AG04449 (cell line): ENCODE data around the gene IFNA6.
"Not testable (repeated sequence)": the region's sequence is repeated elsewhere in the genome, so short reads cannot be mapped to it uniquely, and the experiment has no call there.

Source experiments
- CTCF ChIA-PET: fragments of 350-600 bp; formaldehyde crosslinking; extraction: SDS; loops from one replicate; lab custom pipeline; 2021; ENCODE audit warnings: antibody characterized with exemption; lab: Yijun Ruan, JAX
- POLR2A ChIA-PET: fragments of 400-600, 350-600 bp; formaldehyde crosslinking; extraction: SDS; loops from one replicate; lab custom pipeline; 2020; ENCODE audit warnings: antibody characterized with exemption, inconsistent platforms; lab: Yijun Ruan, JAX
- DNase-seq: peaks from one replicate; pipeline ENCODE4 v3.0.0-alpha.2; 2010; ENCODE audit warnings: low read depth, low spot score
- H3K4me3 ChIP-seq: 2 replicates; pipeline ENCODE4 v1.5.1; 2011; ENCODE audit warnings: low read depth, mild to moderate bottlenecking, control low read depth, low read length
- CTCF ChIP-seq: IDR thresholded peaks from one replicate; pipeline ENCODE4 v1.5.1; 2011; ENCODE audit warnings: mild to moderate bottlenecking, moderate library complexity, low read length, control low read depth, inconsistent platforms; ENCODE audit not compliant: insufficient read depth; ENCODE audit errors: missing control alignments

The IFNA6 gene

GRCh38 chr9:21385131-21385670, 34.5 kb upstream of the IFNA6 start, which contains the start of gene IFNA2:
Gene IFNA2 (minus strand): TSS chr9:21385398. CDS start chr9:21385329, 69 bp downstream.
- CTCF ChIA-PET = interaction anchor here (1.3 kb wide), 1 partner anchor 11 kb away, joined by 5 read pairs; no protein-coding TSS in a partner anchor
- no peak within 1 kb of the TSS for H3K4me3 ChIP-seq
- DNase-seq = no peak
- TF ChIP-seq CTCF = no peak
- POLR2A ChIA-PET = no interaction called here

- CTCF ChIA-PET = no interaction called here
- no peak for TF ChIP-seq CTCF
- no peak overlapping the region for H3K4me3 ChIP-seq
- DNase-seq = no peak
- POLR2A ChIA-PET = no interaction called here
Measured at GRCh38 chr9:21383627-21384026, 32.9 kb upstream of the IFNA6 start.

GRCh38 chr9:21381448-21382339, 31.0 kb upstream of the IFNA6 start:
- DNase-seq = no peak
- H3K4me3 ChIP-seq = no peak overlapping the region
- ChIA-PET CTCF (interaction anchor here (1.0 to 1.2 kb wide), 2 partner anchors 14 kb away, joined by 3 read pairs; no protein-coding TSS in a partner anchor), POLR2A (no interaction called here)
- no peak for TF ChIP-seq CTCF

GRCh38 chr9:21371467-21371866, 20.8 kb upstream of the IFNA6 start:
- POLR2A ChIA-PET, H3K4me3 ChIP-seq, DNase-seq: not testable (repeated sequence)
- CTCF ChIA-PET = interaction anchor here (1.1 kb wide), 1 partner anchor 8 kb away, joined by 3 read pairs; no protein-coding TSS in a partner anchor

GRCh38 chr9:21367957-21368356, 17.3 kb upstream of the IFNA6 start, which contains the start of gene IFNA13:
Gene IFNA13 (minus strand): TSS chr9:21368057. CDS start chr9:21368010, 47 bp downstream.
- no peak for TF ChIP-seq CTCF
- H3K4me3 ChIP-seq = no peak within 1 kb of the TSS
- ChIA-PET POLR2A (no interaction called here), CTCF (no interaction called here)
- no peak for DNase-seq

GRCh38 chr9:21367169-21367568, 16.5 kb upstream of the IFNA6 start:
- H3K4me3 ChIP-seq, DNase-seq, POLR2A ChIA-PET, CTCF ChIA-PET: not testable (repeated sequence)

- POLR2A ChIA-PET = no interaction called here
- no peak overlapping the region for H3K4me3 ChIP-seq
- DNase-seq = no peak
- TF ChIP-seq CTCF = no peak
- CTCF ChIA-PET = no interaction called here
Measured at GRCh38 chr9:21362287-21362686, 11.6 kb upstream of the IFNA6 start.
